ENCODE results near the gene KCNG2. TPM values are rescaled to one million over a fixed set of nuclear protein-coding genes. Genes with fewer than 3 reads are reported as not detected.

KCNG2 gene
- total and polyA plus RNA-seq, 9 of the 15 experiments (the other 6 are each of a cell fraction or from before 2014, with no cell fraction given) = not detected

- TF ChIP-seq ZNF384 (IDR thresholded peaks at IDR 0.05; ENCODE audit: low read depth, low read length) = no peak
- no peak for TF ChIP-seq ESRRA (IDR thresholded peaks at IDR 0.05; ENCODE audit: borderline replicate concordance, low read depth)
- TF ChIP-seq THAP12 (CRISPR knock-in tag; IDR thresholded peaks at IDR 0.05) = no peak
- TF ChIP-seq CTCF (IDR thresholded peaks at IDR 0.05 in 2 of 3, conservative IDR thresholded peaks at IDR 0.05 in 1 of 3; ENCODE audit: insufficient read depth in 2 of 3, low read depth in 1 of 3, low read length in 3 of 3) = no peak
- TF ChIP-seq EP400 (IDR thresholded peaks at IDR 0.05) = no peak
- TF ChIP-seq DLX4 (CRISPR knock-in tag; IDR thresholded peaks at IDR 0.05) = no peak
- TF ChIP-seq ZNF589 (CRISPR knock-in tag; IDR thresholded peaks at IDR 0.05; ENCODE audit: low read depth) = no peak
- no peak for TF ChIP-seq TEAD4 (IDR thresholded peaks at IDR 0.05; ENCODE audit: low read length)
- TF ChIP-seq TEAD4 (CRISPR knock-in tag; IDR thresholded peaks at IDR 0.05; ENCODE audit: borderline replicate concordance) = no peak
- DNase-seq (ENCODE audit: extremely low read depth in 1 of 4, low spot score in 3 of 4) (no peak), FAIRE-seq (no peak), ATAC-seq (no peak)
- Histone ChIP-seq H4K20me1 (replicated peaks; ENCODE audit: control insufficient read depth, insufficient read depth, low read length) (no peaks in the 10 kb centered on the region), H3K9me3 (replicated peaks; ENCODE audit: control insufficient read depth, insufficient read depth, low read depth, low read length) (peaks cover 4% of the 10 kb centered on the region; the same call in 1 of the 2 replicates), H3K27ac (ENCODE audit: extremely low read depth, low read depth, low read length) (no peak overlapping the region), H3K4me3 (no peak overlapping the region), H3K79me2 (ENCODE audit: control insufficient read depth, insufficient read depth, low read length) (no peaks in the 10 kb centered on the region), H3K9me1 (ENCODE audit: control insufficient read depth, insufficient read depth, low read length) (no peaks in the 10 kb centered on the region), H3K4me1 (replicated peaks in 1 of 2; ENCODE audit: control insufficient read depth in 2 of 2, insufficient read depth in 2 of 2, low read length in 2 of 2) (peaks cover 0 to 9% of the 10 kb centered on the region in 2 experiments; a peak in 1 of 5 replicates), H3K9ac (ENCODE audit: insufficient read depth in 1 of 2, low read depth in 2 of 2, low read length in 2 of 2) (no peak overlapping the region), H2AFZ (ENCODE audit: low read depth, low read length) (no peak overlapping the region), H3K27me3 (ENCODE audit: control insufficient read depth in 2 of 2, insufficient read depth in 2 of 2, low read length in 2 of 2) (peaks cover 0 to 24% of the 10 kb centered on the region in 2 experiments; a peak in 2 of 5 replicates), H3K36me3 (ENCODE audit: control insufficient read depth, insufficient read depth, low read length) (no peaks in the 10 kb centered on the region), H3K4me2 (ENCODE audit: insufficient read depth, low read length) (no peak overlapping the region)
- ChIA-PET CTCF (ENCODE audit: low intra/inter-chr PET ratio) (no interaction called here), POLR2A (no interaction called here)
- 39% methylated on average over 17 of the region's 102 CpGs for WGBS (ENCODE audit: insufficient coverage, low coverage, missing lambda C conversion rate)
- in situ Hi-C loops (cut with MboI) = no loop called here
- BruUV-seq (replicated peaks) = no TSS peak
- intact Hi-C loops (cut with micrococcal nuclease) = no loop called here
These were observed 65.6 kb downstream of the KCNG2 start for GRCh38 chr18:79863161-79864005.

Measured in K562 (cell line).